Endothelial cell of umbilical vein (primary cell): ENCODE measurements around the gene SSH2. TPM values are rescaled to one million over a fixed set of nuclear protein-coding genes. Genes with fewer than 3 reads are reported as not detected.
"Not testable (repeated sequence)": the region's sequence is repeated elsewhere in the genome, so short reads cannot be mapped to it uniquely, and the experiment has no call there.

Experiments
- BruUV-seq: library from RNA; stranded (reverse); fragments of 400-500 nt; replicated peaks from 2 replicates; lab custom pipeline; 2021; lab: Mats Ljungman, UMichigan
- CTCF ChIA-PET: fragments of 300-600, 350-600 bp; sonication (Branson Sonifier 250); formaldehyde crosslinking; loops from one replicate; lab custom pipeline; 2021; ENCODE audit warnings: antibody characterized with exemption, inconsistent platforms; lab: Charles Lee
- POLR2A ChIA-PET: fragments of 300-600, 350-600 bp; sonication (Branson Sonifier 250); formaldehyde crosslinking; loops from one replicate; lab custom pipeline; 2021; ENCODE audit warnings: antibody characterized with exemption, inconsistent platforms; lab: Charles Lee
- DNase-seq: peaks from one replicate; pipeline ENCODE4 v3.0.0-alpha.2; 2011; ENCODE audit warnings: low read depth, low spot score
- FAIRE-seq: peaks from 2 replicates; lab custom pipeline; 2011; peaks lifted over from hg19 to GRCh38; lab: Jason Lieb, UNC
- H2AFZ ChIP-seq: 2 replicates; pipeline ENCODE4 v1.6.0; 2012; ENCODE audit warnings: low read depth, low read length, control low read depth, inconsistent platforms
- H3K27ac ChIP-seq: 2 replicates; pipeline ENCODE4 v1.5.1; 2011; ENCODE audit warnings: low read depth, mild to moderate bottlenecking, control low read depth, low read length, moderate library complexity; ENCODE audit not compliant: insufficient read depth
- H3K27me3 ChIP-seq, 2 experiments: 2 replicates each; pipeline versions ENCODE4 v1.6.0 to v1.6.1; 2011; ENCODE audit warnings: low read length in 2 of 2, mixed read lengths in 1 of 2; ENCODE audit not compliant: control insufficient read depth in 2 of 2, insufficient read depth in 2 of 2
- H3K36me3 ChIP-seq, 2 experiments: 2 replicates in 1 of 2; 3 replicates in 1 of 2; pipeline ENCODE4 v1.5.1; 2011; ENCODE audit warnings: low read length in 2 of 2, mild to moderate bottlenecking in 1 of 2, moderate library complexity in 1 of 2; ENCODE audit not compliant: control insufficient read depth in 2 of 2, insufficient read depth in 2 of 2; ENCODE audit errors: extremely low read depth in 1 of 2
- H3K4me1 ChIP-seq: 3 replicates; pipeline ENCODE4 v1.5.1; 2011; ENCODE audit warnings: mild to moderate bottlenecking, low read length; ENCODE audit not compliant: control insufficient read depth, insufficient read depth; ENCODE audit errors: extremely low read depth
- H3K4me2 ChIP-seq: 2 replicates; pipeline ENCODE4 v1.6.1; 2011; ENCODE audit warnings: low read length, control low read depth, mixed read lengths; ENCODE audit not compliant: insufficient read depth
- H3K4me3 ChIP-seq, 3 experiments: fragments of 200-600 bp in 1 of 3; sonication (generic), shearing (Covaris generic) in 1 of 3; replicated peaks in 1 of 3; 2 replicates each; pipeline ENCODE4 v1.5.1; 2011 to 2016; ENCODE audit warnings: control low read depth in 3 of 3, low read length in 3 of 3, mild to moderate bottlenecking in 2 of 3, inconsistent platforms in 1 of 3, low read depth in 1 of 3, moderate library complexity in 1 of 3; ENCODE audit not compliant: insufficient read depth in 1 of 3
- H3K79me2 ChIP-seq: 2 replicates; pipeline ENCODE4 v1.6.0; 2012; ENCODE audit warnings: low read length, inconsistent platforms; ENCODE audit not compliant: control insufficient read depth, insufficient read depth
- H3K9ac ChIP-seq: replicated peaks from 2 replicates; pipeline ENCODE3; 2011; ENCODE audit warnings: low read length, control low read depth; ENCODE audit not compliant: insufficient read depth; ENCODE audit errors: extremely low read depth
- H3K9me1 ChIP-seq: replicated peaks from 3 replicates; pipeline ENCODE4 v1.6.0; 2011; ENCODE audit warnings: mild to moderate bottlenecking, low read length; ENCODE audit not compliant: control insufficient read depth, insufficient read depth; ENCODE audit errors: extremely low read depth
- H3K9me3 ChIP-seq: replicated peaks from 2 replicates; pipeline ENCODE4 v1.5.1; 2012; ENCODE audit warnings: low read length, inconsistent platforms; ENCODE audit not compliant: control insufficient read depth, insufficient read depth
- H4K20me1 ChIP-seq: replicated peaks from 2 replicates; pipeline ENCODE3; 2011; ENCODE audit warnings: mild to moderate bottlenecking, low read length; ENCODE audit not compliant: control insufficient read depth, insufficient read depth; ENCODE audit errors: extremely low read depth
- EZH2 ChIP-seq: IDR thresholded peaks from 2 replicates; pipeline ENCODE4 v1.6.1; 2012; ENCODE audit warnings: borderline replicate concordance, low read depth, mild to moderate bottlenecking, moderate library complexity, low read length, inconsistent platforms; ENCODE audit not compliant: severe bottlenecking
- GATA2 ChIP-seq: IDR thresholded peaks from 2 replicates; pipeline ENCODE4 v1.7.0; 2011; ENCODE audit warnings: low read depth, mild to moderate bottlenecking, moderate library complexity, mixed read lengths, low read length; ENCODE audit not compliant: insufficient read length, insufficient read depth
- JUN ChIP-seq: IDR thresholded peaks from 2 replicates; pipeline ENCODE4 v1.6.1; 2011; ENCODE audit warnings: borderline replicate concordance, low read depth; ENCODE audit not compliant: insufficient read length, insufficient read depth
- POLR2A ChIP-seq: IDR thresholded peaks from 2 replicates; pipeline ENCODE4 v1.6.1; 2012; ENCODE audit warnings: low read depth, mild to moderate bottlenecking, control low read depth, low read length
- POLR2AphosphoS5 ChIP-seq: IDR thresholded peaks from 2 replicates; pipeline ENCODE4 v1.6.1; 2012; ENCODE audit warnings: low read depth, mild to moderate bottlenecking, control low read depth, low read length, moderate library complexity; ENCODE audit not compliant: insufficient read depth
- dilution Hi-C: fragments of 300-500 bp; cut with MboI; formaldehyde crosslinking; loops from one replicate; pipeline ENCODE4 v1.15.0; 2019; ENCODE audit warnings: low sequenced_read_pairs; ENCODE audit not compliant: extremely low pct_ligation_motif_present
- intact Hi-C: fragments of 100-400 bp; cut with micrococcal nuclease; formaldehyde crosslinking; loops from one replicate; pipeline ENCODE4 v1.10.0; 2022
- polyA plus RNA-seq, 4 experiments: library from polyadenylated mRNA; depleted of rRNA in 3 of 4; stranded (reverse) in 3 of 4; unstranded in 1 of 4; fragments of >200 nt; gene quantifications; 2 replicates each; pipeline versions ENCODE4 v1.2.1 to v1.2.3, GENCODE V29; 2011 to 2012; ENCODE audit warnings: missing spikeins in 1 of 4
- total RNA-seq: library from RNA; stranded (reverse); gene quantifications from 2 replicates; pipeline ENCODE4 v1.2.3, GENCODE V29; 2021
- TF ChIP-seq, protein P1 (sequence below), 2 donors: IDR thresholded peaks; 1 replicate in 1 of 2; 2 replicates in 1 of 2; pipeline ENCODE4 v1.5.1; 2011; ENCODE audit warnings: low read length in 2 of 2, mild to moderate bottlenecking in 2 of 2, moderate library complexity in 2 of 2, control low read depth in 1 of 2, inconsistent platforms in 1 of 2, low read depth in 1 of 2; ENCODE audit not compliant: insufficient read depth in 1 of 2; ENCODE audit errors: extremely low read depth in 1 of 2

SSH2 gene
- total and polyA plus RNA-seq, 2 donors (not counting 3 experiments of a cell fraction or from before 2014, with no cell fraction given) = 24.6 to 60.9 TPM

DNA sequence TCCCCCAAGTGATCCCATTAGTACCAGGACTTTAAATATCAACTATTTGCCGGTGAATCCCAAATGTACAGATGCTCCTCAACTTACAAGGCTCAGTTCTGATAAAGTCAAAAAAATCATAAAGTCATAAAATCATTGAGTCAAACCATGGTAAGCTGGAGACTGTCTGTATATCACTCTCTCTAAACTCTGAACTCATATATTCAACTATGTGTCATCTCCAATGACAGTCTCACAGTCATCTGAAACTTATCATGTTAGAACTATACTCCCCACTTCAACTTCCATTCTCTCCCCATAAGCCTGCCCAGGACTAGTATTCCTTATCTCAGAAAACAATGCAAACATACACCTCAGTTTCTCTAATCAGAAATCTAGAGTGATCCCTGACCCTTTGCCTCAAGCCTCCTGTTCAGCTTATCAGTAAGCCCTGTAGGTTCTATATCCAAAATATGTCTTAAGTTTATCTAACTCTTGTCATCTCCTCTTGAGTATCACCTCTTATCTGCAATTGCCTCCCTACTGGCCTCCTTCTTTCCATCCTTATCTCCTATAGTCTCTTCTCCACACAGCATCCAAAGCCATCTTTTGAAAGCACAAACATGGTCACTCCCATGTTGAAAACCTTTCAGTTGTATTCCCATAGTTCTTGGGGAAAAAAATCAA is 55.0 kb downstream of the SSH2 start:
- Histone ChIP-seq H3K79me2 (peaks cover 12% of the 10 kb centered on the region), H3K4me1 (no peaks in the 10 kb centered on the region), H3K4me2 (no peak overlapping the region), H3K9me3 (no peaks in the 10 kb centered on the region), H3K27me3 (no peaks in the 10 kb centered on the region), H3K9me1 (no peaks in the 10 kb centered on the region), H4K20me1 (peaks cover 3% of the 10 kb centered on the region), H3K4me3 (no peak overlapping the region), H2AFZ (no peak overlapping the region), H3K36me3 (no peaks in the 10 kb centered on the region), H3K27ac (no peak overlapping the region), H3K9ac (no peak overlapping the region)
- ChIA-PET POLR2A (no interaction called here), CTCF (interaction anchor here (0.8 kb wide), 1 partner anchor 56 kb away, joined by 3 read pairs; no protein-coding TSS in a partner anchor)
- BruUV-seq = no TSS peak
- FAIRE-seq (no peak), DNase-seq (no peak)
- intact Hi-C loops = no loop called here
- dilution Hi-C loops = no loop called here
- TF ChIP-seq POLR2A (no peak), GATA2 (no peak), POLR2AphosphoS5 (no peak), JUN (no peak), EZH2 (no peak)
- TF ChIP-seq, protein P1, sequence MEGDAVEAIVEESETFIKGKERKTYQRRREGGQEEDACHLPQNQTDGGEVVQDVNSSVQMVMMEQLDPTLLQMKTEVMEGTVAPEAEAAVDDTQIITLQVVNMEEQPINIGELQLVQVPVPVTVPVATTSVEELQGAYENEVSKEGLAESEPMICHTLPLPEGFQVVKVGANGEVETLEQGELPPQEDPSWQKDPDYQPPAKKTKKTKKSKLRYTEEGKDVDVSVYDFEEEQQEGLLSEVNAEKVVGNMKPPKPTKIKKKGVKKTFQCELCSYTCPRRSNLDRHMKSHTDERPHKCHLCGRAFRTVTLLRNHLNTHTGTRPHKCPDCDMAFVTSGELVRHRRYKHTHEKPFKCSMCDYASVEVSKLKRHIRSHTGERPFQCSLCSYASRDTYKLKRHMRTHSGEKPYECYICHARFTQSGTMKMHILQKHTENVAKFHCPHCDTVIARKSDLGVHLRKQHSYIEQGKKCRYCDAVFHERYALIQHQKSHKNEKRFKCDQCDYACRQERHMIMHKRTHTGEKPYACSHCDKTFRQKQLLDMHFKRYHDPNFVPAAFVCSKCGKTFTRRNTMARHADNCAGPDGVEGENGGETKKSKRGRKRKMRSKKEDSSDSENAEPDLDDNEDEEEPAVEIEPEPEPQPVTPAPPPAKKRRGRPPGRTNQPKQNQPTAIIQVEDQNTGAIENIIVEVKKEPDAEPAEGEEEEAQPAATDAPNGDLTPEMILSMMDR (IDR thresholded peaks at IDR 0.05; ENCODE audit: extremely low read depth in 1 of 2, insufficient read depth in 1 of 2, low read depth in 1 of 2, low read length in 2 of 2) = no peak

DNA sequence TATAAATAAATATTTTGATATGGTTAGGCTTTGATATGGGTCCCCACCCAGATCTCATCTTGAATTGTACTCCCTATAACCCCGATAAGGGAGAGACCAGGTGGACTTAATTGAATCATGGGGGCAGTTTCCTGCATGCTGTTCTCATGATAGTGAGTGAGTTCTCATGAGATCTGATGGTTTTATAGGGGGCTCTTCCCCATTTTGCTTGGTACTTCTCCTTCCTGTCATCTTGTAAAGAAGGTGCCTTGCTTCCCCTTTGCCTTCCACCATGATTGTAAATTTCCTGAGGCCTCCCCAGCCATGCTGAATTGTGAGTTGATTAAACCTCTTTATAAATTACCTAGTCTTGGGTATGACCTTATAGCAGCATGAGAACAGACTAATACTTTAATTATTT is 55.7 kb downstream of the SSH2 start:
- H4K20me1 ChIP-seq, dilution Hi-C loops, intact Hi-C loops, H3K27ac ChIP-seq, FAIRE-seq, H3K36me3 ChIP-seq, H3K4me3 ChIP-seq, H2AFZ ChIP-seq, H3K27me3 ChIP-seq, H3K4me1 ChIP-seq, DNase-seq, BruUV-seq, H3K9me3 ChIP-seq, H3K9me1 ChIP-seq, H3K4me2 ChIP-seq, H3K9ac ChIP-seq, H3K79me2 ChIP-seq, POLR2A ChIA-PET: not testable (repeated sequence)
- CTCF ChIA-PET = interaction anchor here (0.7 to 1.3 kb wide), 3 partner anchors 57 to 304 kb away, joined by 3 read pairs; no protein-coding TSS in a partner anchor
